Smooth muscle cell (in vitro differentiated cells): ENCODE data around the gene ASMTL. TPM values are rescaled to one million over a fixed set of nuclear protein-coding genes. Genes with fewer than 3 reads are reported as not detected.

ENCODE experiments used
- DNase-seq: peaks from one replicate; lab custom pipeline; 2025; ENCODE audit not compliant: unreplicated experiment; lab: John Stamatoyannopoulos, UW
- H2AFZ ChIP-seq: fragments of 200-600 bp; sonication (generic); 2 replicates; pipeline ENCODE4 v1.6.0; 2016; ENCODE audit warnings: antibody characterized with exemption, low read depth, mild to moderate bottlenecking
- H3F3A ChIP-seq: fragments of 200-600 bp; sonication (generic); 2 replicates; pipeline ENCODE4 v1.6.0; 2017; ENCODE audit warnings: antibody characterized with exemption, low read depth
- H3K27ac ChIP-seq: fragments of 200-600 bp; sonication (generic); 2 replicates; pipeline ENCODE4 v1.5.1; 2016; ENCODE audit warnings: low read depth, mild to moderate bottlenecking
- H3K27me3 ChIP-seq: fragments of 200-600 bp; sonication (generic); 2 replicates; pipeline ENCODE4 v1.6.1; 2016; ENCODE audit warnings: low read depth, mild to moderate bottlenecking
- H3K36me3 ChIP-seq: fragments of 200-600 bp; sonication (generic); 2 replicates; pipeline ENCODE4 v1.5.1; 2016; ENCODE audit warnings: low read depth
- H3K4me1 ChIP-seq: fragments of 200-600 bp; sonication (generic); 2 replicates; pipeline ENCODE4 v1.5.1; 2016; ENCODE audit warnings: low read depth
- H3K4me2 ChIP-seq: fragments of 200-600 bp; sonication (generic); 2 replicates; pipeline ENCODE4 v1.6.0; 2016; ENCODE audit warnings: mild to moderate bottlenecking
- H3K4me3 ChIP-seq: fragments of 200-600 bp; sonication (generic); 2 replicates; pipeline ENCODE4 v1.5.1; 2016; ENCODE audit warnings: mild to moderate bottlenecking
- H3K79me2 ChIP-seq: fragments of 200-600 bp; sonication (generic); 2 replicates; pipeline ENCODE4 v1.6.0; 2016; ENCODE audit warnings: low read depth, mild to moderate bottlenecking
- H3K9ac ChIP-seq: fragments of 200-600 bp; sonication (generic); 2 replicates; pipeline ENCODE4 v1.6.0; 2016; ENCODE audit warnings: low read depth
- H3K9me3 ChIP-seq: fragments of 200-600 bp; sonication (generic); replicated peaks from 2 replicates; pipeline ENCODE4 v1.5.1; 2016; ENCODE audit warnings: low read depth
- H4K20me1 ChIP-seq: fragments of 200-600 bp; sonication (generic); 2 replicates; pipeline ENCODE4 v1.6.0; 2016; ENCODE audit warnings: low read depth
- WGBS: methylation state at CpG from one replicate; pipeline ENCODE4 v1.1.7; 2016; ENCODE audit warnings: low lambda C conversion rate; 5-methylcytosine and 5-hydroxymethylcytosine counted together
- polyA plus RNA-seq: library from polyadenylated mRNA; unstranded; fragments of >200 nt; fragmentation: Nextera tagmentation; extraction: Ambion mirVana; gene quantifications from 2 replicates; pipeline ENCODE4 v1.2.1, GENCODE V29; 2016
- total RNA-seq: library from RNA; depleted of rRNA; stranded (reverse); fragments of >200 nt; gene quantifications from 2 replicates; pipeline ENCODE4 v1.2.3, GENCODE V29; 2014
- TF ChIP-seq, protein P1 (sequence below): fragments of 200-600 bp; sonication (generic); IDR thresholded peaks from 2 replicates; pipeline ENCODE4 v1.5.1; 2017; ENCODE audit warnings: borderline replicate concordance, mild to moderate bottlenecking, antibody characterized with exemption; ENCODE audit not compliant: insufficient read depth, poor library complexity, severe bottlenecking

ASMTL gene
- total and polyA plus RNA-seq, 2 experiments from 2014 or later = 20.0 to 50.5 TPM

- H3K27me3 ChIP-seq = no peaks in the 10 kb centered on the region
- DNase-seq = no peak
- TF ChIP-seq, protein P1, sequence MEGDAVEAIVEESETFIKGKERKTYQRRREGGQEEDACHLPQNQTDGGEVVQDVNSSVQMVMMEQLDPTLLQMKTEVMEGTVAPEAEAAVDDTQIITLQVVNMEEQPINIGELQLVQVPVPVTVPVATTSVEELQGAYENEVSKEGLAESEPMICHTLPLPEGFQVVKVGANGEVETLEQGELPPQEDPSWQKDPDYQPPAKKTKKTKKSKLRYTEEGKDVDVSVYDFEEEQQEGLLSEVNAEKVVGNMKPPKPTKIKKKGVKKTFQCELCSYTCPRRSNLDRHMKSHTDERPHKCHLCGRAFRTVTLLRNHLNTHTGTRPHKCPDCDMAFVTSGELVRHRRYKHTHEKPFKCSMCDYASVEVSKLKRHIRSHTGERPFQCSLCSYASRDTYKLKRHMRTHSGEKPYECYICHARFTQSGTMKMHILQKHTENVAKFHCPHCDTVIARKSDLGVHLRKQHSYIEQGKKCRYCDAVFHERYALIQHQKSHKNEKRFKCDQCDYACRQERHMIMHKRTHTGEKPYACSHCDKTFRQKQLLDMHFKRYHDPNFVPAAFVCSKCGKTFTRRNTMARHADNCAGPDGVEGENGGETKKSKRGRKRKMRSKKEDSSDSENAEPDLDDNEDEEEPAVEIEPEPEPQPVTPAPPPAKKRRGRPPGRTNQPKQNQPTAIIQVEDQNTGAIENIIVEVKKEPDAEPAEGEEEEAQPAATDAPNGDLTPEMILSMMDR = no peak
- H2AFZ ChIP-seq = no peak overlapping the region
- H3K4me3 ChIP-seq = no peak overlapping the region
- H3F3A ChIP-seq = peaks cover 10% of the 10 kb centered on the region
- H3K79me2 ChIP-seq = no peaks in the 10 kb centered on the region
- no peak overlapping the region for H3K4me2 ChIP-seq
- peaks cover 6% of the 10 kb centered on the region for H3K36me3 ChIP-seq
- WGBS = 94% methylated on average over 6 of the region's 6 CpGs
- H3K4me1 ChIP-seq = peaks cover 7% of the 10 kb centered on the region
- no peaks in the 10 kb centered on the region for H4K20me1 ChIP-seq
- peaks cover 8% of the 10 kb centered on the region for H3K9me3 ChIP-seq
- H3K27ac ChIP-seq = no peak overlapping the region
- H3K9ac ChIP-seq = no peak overlapping the region
Observed at GRCh38 chrX:1358793-1359476, 93.8 kb downstream of the ASMTL start.

GRCh38 chrX:1357993-1358392 is 94.7 kb downstream of the ASMTL start:
- H3K36me3 ChIP-seq = peaks cover 6% of the 10 kb centered on the region
- peaks cover 7% of the 10 kb centered on the region for H3K4me1 ChIP-seq
- WGBS = 98% methylated on average over 10 of the region's 10 CpGs
- TF ChIP-seq, protein P1 = no peak
- H4K20me1 ChIP-seq = no peaks in the 10 kb centered on the region
- H2AFZ ChIP-seq = no peak overlapping the region
- no peak overlapping the region for H3K4me3 ChIP-seq
- H3K27ac ChIP-seq = no peak overlapping the region
- H3K27me3 ChIP-seq = no peaks in the 10 kb centered on the region
- no peaks in the 10 kb centered on the region for H3K79me2 ChIP-seq
- peaks cover 8% of the 10 kb centered on the region for H3K9me3 ChIP-seq
- H3F3A ChIP-seq = peaks cover 10% of the 10 kb centered on the region
- DNase-seq = no peak
- H3K4me2 ChIP-seq = no peak overlapping the region
- H3K9ac ChIP-seq = no peak overlapping the region

GRCh38 chrX:1355131-1356046 is 97.3 kb downstream of the ASMTL start:
- no peaks in the 10 kb centered on the region for H3K27me3 ChIP-seq
- H3K9ac ChIP-seq = no peak overlapping the region
- H3K36me3 ChIP-seq = peaks cover 6% of the 10 kb centered on the region
- DNase-seq = no peak
- H3K27ac ChIP-seq = no peak overlapping the region
- TF ChIP-seq, protein P1 = no peak
- H3K79me2 ChIP-seq = no peaks in the 10 kb centered on the region
- 39% methylated on average over 6 of the region's 11 CpGs for WGBS
- no peaks in the 10 kb centered on the region for H4K20me1 ChIP-seq
- H3K9me3 ChIP-seq = peaks cover 8% of the 10 kb centered on the region
- peaks cover 7% of the 10 kb centered on the region for H3K4me1 ChIP-seq
- no peak overlapping the region for H3K4me2 ChIP-seq
- peaks cover 10% of the 10 kb centered on the region for H3F3A ChIP-seq
- no peak overlapping the region for H2AFZ ChIP-seq
- H3K4me3 ChIP-seq = no peak overlapping the region
